Measurements from ENCODE around the gene UAP1.

- TF ChIP-seq CTCF (IDR thresholded peaks at IDR 0.05) (no peak), ZFX (IDR thresholded peaks at IDR 0.05; ENCODE audit: borderline replicate concordance) (no peak)
Observed at GRCh38 chr1:162619076-162619475, 57.6 kb downstream of the UAP1 start.

Measured in 22Rv1 (cell line).